OCI-LY3 (cell line): ENCODE measurements around the gene SPSB4.

Experiments
- CTCF ChIP-seq: fragments of 200-600, 300-600 bp; sonication (generic); IDR thresholded peaks from 2 replicates; pipeline ENCODE4 v1.5.1; 2014; ENCODE audit warnings: antibody characterized with exemption, low read length, low read depth
- EZH2phosphoT487 ChIP-seq: fragments of 200-600 bp; shearing (Covaris generic); IDR thresholded peaks from 2 replicates; pipeline ENCODE4 v1.6.1; 2018; ENCODE audit warnings: antibody characterized with exemption, mixed run types, low read depth

GRCh38 chr3:141070727-141071357 is 19.7 kb downstream of the SPSB4 start:
- TF ChIP-seq CTCF (no peak), EZH2phosphoT487 (no peak)
